GM23338 (cell line): Measurements from ENCODE around the gene FXYD6. TPM values are rescaled to one million over a fixed set of nuclear protein-coding genes. Genes with fewer than 3 reads are reported as not detected.

Source experiments
- ATAC-seq: fragments of 200-7000 bp; cut with Tn5 transposase; 3 replicates; pipeline ENCODE4 v1.9.1; 2020
- DNase-seq: peaks from one replicate; pipeline ENCODE4 v3.0.0-alpha.2; 2015; ENCODE audit warnings: low spot score
- H2AFZ ChIP-seq: fragments of 200-600 bp; sonication (generic); 2 replicates; pipeline ENCODE4 v1.8.0; 2016; ENCODE audit warnings: antibody characterized with exemption, mild to moderate bottlenecking, moderate library complexity
- H3F3A ChIP-seq: fragments of 200-600 bp; sonication (generic); replicated peaks from 2 replicates; pipeline ENCODE4 v1.8.0; 2017; ENCODE audit warnings: antibody characterized with exemption, mixed run types, low read depth
- H3K27ac ChIP-seq: fragments of 200-600 bp; sonication (generic); 2 replicates; pipeline ENCODE4 v1.6.1; 2016; ENCODE audit warnings: low read depth
- H3K27me3 ChIP-seq: fragments of 200-600 bp; sonication (generic); 2 replicates; pipeline ENCODE4 v1.8.0; 2016; ENCODE audit warnings: mild to moderate bottlenecking, mixed run types, moderate library complexity; ENCODE audit not compliant: insufficient read depth
- H3K36me3 ChIP-seq: fragments of 200-600 bp; sonication (generic); 2 replicates; pipeline ENCODE4 v1.8.0; 2016; ENCODE audit warnings: mild to moderate bottlenecking; ENCODE audit not compliant: insufficient read depth
- H3K4me1 ChIP-seq: fragments of 200-600 bp; sonication (generic); 2 replicates; pipeline ENCODE4 v1.8.0; 2016; ENCODE audit warnings: mild to moderate bottlenecking, moderate library complexity; ENCODE audit not compliant: insufficient read depth
- H3K4me2 ChIP-seq: fragments of 200-600 bp; sonication (generic); 2 replicates; pipeline ENCODE4 v1.7.1; 2017; ENCODE audit warnings: mixed run types
- H3K4me3 ChIP-seq: fragments of 200-600 bp; sonication (generic); 2 replicates; pipeline ENCODE4 v1.6.1; 2016; ENCODE audit warnings: mixed run types
- H3K79me2 ChIP-seq: fragments of 200-600 bp; sonication (generic); replicated peaks from 2 replicates; pipeline ENCODE4 v1.8.0; 2017; ENCODE audit warnings: mild to moderate bottlenecking; ENCODE audit not compliant: insufficient read depth
- H3K9me2 ChIP-seq: fragments of 200-600 bp; sonication (generic); 2 replicates; pipeline ENCODE4 v1.8.0; 2017; ENCODE audit not compliant: insufficient read depth
- H4K20me1 ChIP-seq: fragments of 200-600 bp; sonication (generic); replicated peaks from 2 replicates; pipeline ENCODE4 v1.8.0; 2017; ENCODE audit warnings: mild to moderate bottlenecking; ENCODE audit not compliant: insufficient read depth
- H3K27ac Mint-ChIP-seq: 2 replicates; pipeline ENCODE4 v1.8.0; 2020; ENCODE audit warnings: inconsistent platforms, mild to moderate bottlenecking, moderate library complexity, mixed read lengths
- H3K27me3 Mint-ChIP-seq: 3 replicates; pipeline ENCODE4 v1.8.0; 2022; ENCODE audit warnings: low read depth, mild to moderate bottlenecking, moderate library complexity, mixed read lengths, inconsistent platforms; ENCODE audit not compliant: insufficient read depth, poor library complexity
- H3K36me3 Mint-ChIP-seq: 3 replicates; pipeline ENCODE4 v1.8.0; 2021; ENCODE audit warnings: low read depth, mild to moderate bottlenecking, inconsistent platforms, moderate library complexity, mixed read lengths
- H3K4me1 Mint-ChIP-seq: 3 replicates; pipeline ENCODE4 v1.8.0; 2020; ENCODE audit warnings: mild to moderate bottlenecking, inconsistent platforms, mixed read lengths
- H3K4me3 Mint-ChIP-seq: 3 replicates; pipeline ENCODE4 v1.8.0; 2021; ENCODE audit warnings: moderate library complexity, mild to moderate bottlenecking, inconsistent platforms, mixed read lengths
- H3K9me3 Mint-ChIP-seq: 3 replicates; pipeline ENCODE4 v1.8.0; 2020; ENCODE audit warnings: moderate library complexity, mild to moderate bottlenecking, inconsistent platforms, mixed read lengths
- CTCF ChIP-seq, 2 experiments: fragments of 200-600 bp in 1 of 2; sonication (generic) in 1 of 2; conservative IDR thresholded peaks; 2 replicates each; pipeline versions ENCODE4 v1.5.1 to v1.6.1; 2016 to 2017; ENCODE audit warnings: antibody characterized with exemption in 2 of 2, low read depth in 2 of 2, mild to moderate bottlenecking in 2 of 2, moderate library complexity in 1 of 2
- ETS1 ChIP-seq: IDR thresholded peaks from 2 replicates; pipeline ENCODE4 v1.6.1; 2016; ENCODE audit warnings: antibody characterized with exemption
- EZH2phosphoT487 ChIP-seq: fragments of 200-600 bp; sonication (generic); IDR thresholded peaks from one replicate; pipeline ENCODE4 v1.8.1; 2018; ENCODE audit warnings: antibody characterized with exemption; ENCODE audit not compliant: unreplicated experiment
- REST ChIP-seq: IDR thresholded peaks from one replicate; pipeline ENCODE4 v1.6.1; 2018; ENCODE audit warnings: antibody characterized with exemption; ENCODE audit not compliant: unreplicated experiment
- polyA plus RNA-seq: library from polyadenylated mRNA; unstranded; fragments of >200 nt; fragmentation: Nextera tagmentation; extraction: Ambion mirVana; gene quantifications from 2 replicates; pipeline ENCODE4 v1.2.1, GENCODE V29; 2016
- total RNA-seq: library from RNA; depleted of rRNA; stranded (reverse); fragments of >200 nt; shearing (Covaris generic); gene quantifications from 2 replicates; pipeline ENCODE4 v1.2.3, GENCODE V29; 2014

FXYD6 gene
- total and polyA plus RNA-seq, 2 experiments from 2014 or later, result 26.2 to 30.7 TPM

- H3K4me1 Mint-ChIP-seq, result peaks cover 55% of the 10 kb centered on the region
- no peaks in the 10 kb centered on the region for H3K36me3 Mint-ChIP-seq
- Histone ChIP-seq H3K4me2 (no peak overlapping the region), H2AFZ (no peak overlapping the region), H3K79me2 (no peaks in the 10 kb centered on the region), H4K20me1 (no peaks in the 10 kb centered on the region), H3F3A (no peaks in the 10 kb centered on the region), H3K4me3 (no peak overlapping the region), H3K27ac (no peak overlapping the region), H3K9me2 (no peaks in the 10 kb centered on the region), H3K4me1 (peaks cover 21% of the 10 kb centered on the region; the same call in 1 of the 2 replicates), H3K36me3 (no peaks in the 10 kb centered on the region), H3K27me3 (no peaks in the 10 kb centered on the region)
- H3K27ac Mint-ChIP-seq, result no peak overlapping the region
- no peak for ATAC-seq
- no peak overlapping the region for H3K4me3 Mint-ChIP-seq
- peaks cover 26% of the 10 kb centered on the region for H3K27me3 Mint-ChIP-seq
- TF ChIP-seq EZH2phosphoT487, result no peak
- no peak for TF ChIP-seq CTCF (conservative IDR thresholded peaks at IDR 0.05; ENCODE audit: low read depth in 2 of 2)
- no peak for DNase-seq
- H3K9me3 Mint-ChIP-seq, result no peaks in the 10 kb centered on the region
These were observed 55.0 kb downstream of the FXYD6 start for GRCh38 chr11:117821431-117821830.

GRCh38 chr11:117820516-117820915, 55.9 kb downstream of the FXYD6 start:
- H3K4me1 Mint-ChIP-seq, result peaks cover 62% of the 10 kb centered on the region

More at GRCh38 chr11:117820516-117820915, 55.9 kb downstream of the FXYD6 start:
- no peaks in the 10 kb centered on the region for H3K9me3 Mint-ChIP-seq
- Histone ChIP-seq H3K4me3 (no peak overlapping the region), H3K4me1 (peaks cover 21% of the 10 kb centered on the region; the same call in 1 of the 2 replicates), H3K27ac (no peak overlapping the region), H2AFZ (peak overlapping the region; percentile 56; the same call in 1 of the 2 replicates), H3F3A (no peaks in the 10 kb centered on the region), H3K36me3 (no peaks in the 10 kb centered on the region), H4K20me1 (no peaks in the 10 kb centered on the region), H3K9me2 (no peaks in the 10 kb centered on the region), H3K79me2 (no peaks in the 10 kb centered on the region), H3K4me2 (peak overlapping the region; percentile 32; the same call in 1 of the 2 replicates), H3K27me3 (no peaks in the 10 kb centered on the region)
- DNase-seq (peak; percentile 54), ATAC-seq (peak; percentile 10)
- TF ChIP-seq REST (no peak), ETS1 (0 out of 2 replicates have a peak, but pooled peaks have one; percentile 21)
- no peaks in the 10 kb centered on the region for H3K36me3 Mint-ChIP-seq
- 0 out of 3 replicates have a peak overlapping the region, but pooled peaks have one; percentile 29 for H3K4me3 Mint-ChIP-seq
- H3K27me3 Mint-ChIP-seq, result peaks cover 23% of the 10 kb centered on the region
- no peak overlapping the region for H3K27ac Mint-ChIP-seq
